Measurements from ENCODE around the gene SLF2.

DNA sequence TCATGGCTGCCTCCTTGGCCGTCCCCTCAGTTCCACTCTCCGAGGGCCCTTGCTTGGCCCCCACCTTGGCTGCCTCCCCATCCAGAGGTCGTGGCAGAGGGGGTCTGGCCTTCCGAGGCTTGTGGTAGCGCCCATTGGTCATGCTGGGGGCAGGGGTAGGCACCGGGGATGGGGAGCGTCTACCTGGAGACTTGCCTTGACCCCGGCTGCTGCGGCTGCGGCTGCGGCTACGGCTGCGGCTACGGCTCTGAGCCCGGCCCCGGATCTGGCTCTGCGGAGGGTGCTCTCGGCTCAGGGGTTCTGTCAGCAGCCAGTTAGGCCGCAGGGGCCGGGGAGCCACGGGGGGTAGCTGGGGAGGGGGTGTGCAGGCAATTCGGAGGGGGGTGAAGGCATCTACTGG is 97.6 kb downstream of the SLF2 start:
- no peak for TF ChIP-seq POLR2A (IDR thresholded peaks at IDR 0.05)
- TF ChIP-seq, protein P1, sequence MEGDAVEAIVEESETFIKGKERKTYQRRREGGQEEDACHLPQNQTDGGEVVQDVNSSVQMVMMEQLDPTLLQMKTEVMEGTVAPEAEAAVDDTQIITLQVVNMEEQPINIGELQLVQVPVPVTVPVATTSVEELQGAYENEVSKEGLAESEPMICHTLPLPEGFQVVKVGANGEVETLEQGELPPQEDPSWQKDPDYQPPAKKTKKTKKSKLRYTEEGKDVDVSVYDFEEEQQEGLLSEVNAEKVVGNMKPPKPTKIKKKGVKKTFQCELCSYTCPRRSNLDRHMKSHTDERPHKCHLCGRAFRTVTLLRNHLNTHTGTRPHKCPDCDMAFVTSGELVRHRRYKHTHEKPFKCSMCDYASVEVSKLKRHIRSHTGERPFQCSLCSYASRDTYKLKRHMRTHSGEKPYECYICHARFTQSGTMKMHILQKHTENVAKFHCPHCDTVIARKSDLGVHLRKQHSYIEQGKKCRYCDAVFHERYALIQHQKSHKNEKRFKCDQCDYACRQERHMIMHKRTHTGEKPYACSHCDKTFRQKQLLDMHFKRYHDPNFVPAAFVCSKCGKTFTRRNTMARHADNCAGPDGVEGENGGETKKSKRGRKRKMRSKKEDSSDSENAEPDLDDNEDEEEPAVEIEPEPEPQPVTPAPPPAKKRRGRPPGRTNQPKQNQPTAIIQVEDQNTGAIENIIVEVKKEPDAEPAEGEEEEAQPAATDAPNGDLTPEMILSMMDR (IDR thresholded peaks at IDR 0.05), result no peak

Data from lower leg skin (tissue), 3 donors.